Esophagus squamous epithelium (tissue), 4 donors: Measurements from ENCODE around the gene GALNT16.

Experiments
- POLR2A ChIP-seq, 4 donors: fragments of 450-650 bp; IDR thresholded peaks; one replicate each; pipeline ENCODE4 v1.6.1; 2017; ENCODE audit warnings: antibody characterized with exemption in 4 of 4, mild to moderate bottlenecking in 4 of 4, moderate library complexity in 3 of 4
- TF ChIP-seq, protein P1 (sequence below), 6 experiments: fragments of 450-650 bp in 4 of 6; fragments of 200-600 bp in 2 of 6; sonication (generic) in 2 of 6; IDR thresholded peaks; one replicate each; pipeline ENCODE4 v1.5.1; 2016 to 2019; ENCODE audit warnings: antibody characterized with exemption in 6 of 6, mild to moderate bottlenecking in 4 of 6, moderate library complexity in 4 of 6

DNA sequence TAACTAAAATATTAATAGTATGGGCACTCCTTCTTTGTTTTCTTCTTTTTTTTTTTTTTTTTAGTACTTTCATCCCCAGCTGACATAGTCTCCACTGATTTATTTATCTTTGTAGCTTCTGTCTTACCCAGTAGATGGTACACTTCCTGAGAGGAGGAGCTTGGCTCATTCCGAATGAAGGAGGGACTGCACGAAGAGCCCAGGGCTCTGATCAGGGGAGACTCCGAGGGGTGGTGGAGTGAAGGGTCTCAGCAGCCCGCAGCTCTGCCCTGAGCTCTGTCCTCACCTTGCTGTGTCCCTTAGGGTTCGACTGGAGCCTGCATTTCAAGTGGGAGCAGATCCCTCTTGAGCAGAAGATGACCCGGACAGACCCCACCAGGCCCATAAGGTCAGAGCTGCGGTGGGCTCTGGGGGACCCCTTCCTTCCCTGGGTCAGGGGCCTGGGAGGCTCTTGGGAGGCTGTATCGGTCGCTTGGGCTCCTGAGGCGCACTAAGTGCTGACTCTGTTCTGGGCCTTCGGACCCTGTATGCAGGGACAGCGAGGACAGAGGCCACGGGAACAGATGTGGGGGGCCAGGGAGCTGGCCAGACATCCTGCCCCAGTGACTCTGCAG is 72.9 kb downstream of the GALNT16 start:
- TF ChIP-seq, protein P1, sequence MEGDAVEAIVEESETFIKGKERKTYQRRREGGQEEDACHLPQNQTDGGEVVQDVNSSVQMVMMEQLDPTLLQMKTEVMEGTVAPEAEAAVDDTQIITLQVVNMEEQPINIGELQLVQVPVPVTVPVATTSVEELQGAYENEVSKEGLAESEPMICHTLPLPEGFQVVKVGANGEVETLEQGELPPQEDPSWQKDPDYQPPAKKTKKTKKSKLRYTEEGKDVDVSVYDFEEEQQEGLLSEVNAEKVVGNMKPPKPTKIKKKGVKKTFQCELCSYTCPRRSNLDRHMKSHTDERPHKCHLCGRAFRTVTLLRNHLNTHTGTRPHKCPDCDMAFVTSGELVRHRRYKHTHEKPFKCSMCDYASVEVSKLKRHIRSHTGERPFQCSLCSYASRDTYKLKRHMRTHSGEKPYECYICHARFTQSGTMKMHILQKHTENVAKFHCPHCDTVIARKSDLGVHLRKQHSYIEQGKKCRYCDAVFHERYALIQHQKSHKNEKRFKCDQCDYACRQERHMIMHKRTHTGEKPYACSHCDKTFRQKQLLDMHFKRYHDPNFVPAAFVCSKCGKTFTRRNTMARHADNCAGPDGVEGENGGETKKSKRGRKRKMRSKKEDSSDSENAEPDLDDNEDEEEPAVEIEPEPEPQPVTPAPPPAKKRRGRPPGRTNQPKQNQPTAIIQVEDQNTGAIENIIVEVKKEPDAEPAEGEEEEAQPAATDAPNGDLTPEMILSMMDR (IDR thresholded peaks at IDR 0.05), result no peak
- TF ChIP-seq POLR2A (IDR thresholded peaks at IDR 0.05), result no peak
